A549 (cell line): ENCODE measurements around the gene GBE1. TPM values are rescaled to one million over a fixed set of nuclear protein-coding genes. Genes with fewer than 3 reads are reported as not detected.

Source experiments
- ATAC-seq, 2 experiments: fragments of 200-7000 bp in 1 of 2; fragments of >200 bp in 1 of 2; cut with Nextera tagmentation in 1 of 2; cut with Tn5 transposase in 1 of 2; 3 replicates each; pipeline versions ENCODE4 v1.8.0 to v1.9.1; 2018 to 2020; ENCODE audit warnings: mild to moderate bottlenecking in 1 of 2, moderate library complexity in 1 of 2
- CTCF ChIA-PET: fragments of 300-600 bp; sonication (Branson Sonifier 250); formaldehyde crosslinking; extraction: SDS; loops from one replicate; lab custom pipeline; 2021; ENCODE audit warnings: antibody characterized with exemption, inconsistent platforms; lab: Yijun Ruan, JAX
- POLR2A ChIA-PET: fragments of 350-600 bp; formaldehyde crosslinking; extraction: SDS; loops from one replicate; lab custom pipeline; 2021; ENCODE audit warnings: antibody characterized with exemption, inconsistent platforms; lab: Yijun Ruan, JAX
- DNase-seq, 2 experiments: peaks; one replicate each; pipeline versions ENCODE4 v3.0.0 to v3.0.0-alpha.2; 2011 to 2016; ENCODE audit warnings: low read depth in 1 of 2, low spot score in 1 of 2
- FAIRE-seq: peaks from 2 replicates; lab custom pipeline; 2011; peaks lifted over from hg19 to GRCh38; lab: Jason Lieb, UNC
- H3K27ac ChIP-seq, 2 experiments: fragments of >200 bp; sonication (Bioruptor Twin); formaldehyde crosslinking; 3 replicates each; pipeline ENCODE4 v1.5.1; 2016 to 2017
- H3K4me1 ChIP-seq: fragments of >200 bp; sonication (Bioruptor Twin); formaldehyde crosslinking; 3 replicates; pipeline ENCODE4 v1.6.1; 2016
- H3K4me2 ChIP-seq: fragments of >200 bp; sonication (Bioruptor Twin); formaldehyde crosslinking; 3 replicates; pipeline ENCODE4 v1.6.1; 2016
- H3K4me3 ChIP-seq: fragments of >200 bp; sonication (Bioruptor Twin); formaldehyde crosslinking; 3 replicates; pipeline ENCODE4 v1.5.1; 2016
- H3K9me3 ChIP-seq: fragments of >200 bp; sonication (Bioruptor Twin); formaldehyde crosslinking; 3 replicates; pipeline ENCODE4 v1.6.1; 2016
- CHD2 ChIP-seq: fragments of 150-350 bp; IDR thresholded peaks from 2 replicates; pipeline ENCODE4 v1.6.1; 2014; ENCODE audit warnings: low read length; ENCODE audit not compliant: partially characterized antibody
- CHD4 ChIP-seq: fragments of 200-600 bp; sonication (generic); IDR thresholded peaks from 2 replicates; pipeline ENCODE4 v1.6.1; 2016; ENCODE audit warnings: antibody characterized with exemption, mild to moderate bottlenecking, borderline replicate concordance
- E2F6 ChIP-seq: IDR thresholded peaks from 2 replicates; pipeline ENCODE4 v1.6.1; 2012; ENCODE audit warnings: low read depth, borderline replicate concordance
- EHMT2 ChIP-seq: fragments of 200-600 bp; sonication (generic); IDR thresholded peaks from 2 replicates; pipeline ENCODE4 v1.6.1; 2016; ENCODE audit warnings: antibody characterized with exemption, low read depth, mild to moderate bottlenecking, moderate library complexity
- FOSB ChIP-seq: fragments of 250-450 bp; sonication (Bioruptor Pico); IDR thresholded peaks from 2 replicates; pipeline ENCODE4 v1.5.0; 2020; ENCODE audit warnings: mild to moderate bottlenecking, moderate library complexity
- FOSL2 ChIP-seq, 2 experiments: fragments of 450-650 bp in 1 of 2; fragments of >200 bp in 1 of 2; sonication (Bioruptor Twin) in 1 of 2; formaldehyde crosslinking; IDR thresholded peaks; 2 replicates each; pipeline versions ENCODE4 v1.5.0 to v1.6.1; 2016 to 2020; ENCODE audit warnings: mild to moderate bottlenecking in 1 of 2, moderate library complexity in 1 of 2
- GATA3 ChIP-seq: IDR thresholded peaks from 2 replicates; pipeline ENCODE4 v1.6.1; 2012; ENCODE audit warnings: borderline replicate concordance
- HDAC2 ChIP-seq: fragments of 200-600 bp; sonication (generic); IDR thresholded peaks from 2 replicates; pipeline ENCODE4 v1.6.1; 2016
- HES2 ChIP-seq: fragments of >200 bp; sonication (Bioruptor Twin); formaldehyde crosslinking; IDR thresholded peaks from 2 replicates; pipeline ENCODE4 v1.6.1; 2016
- HOXB13 ChIP-seq: fragments of 250-450 bp; sonication (Bioruptor Pico); IDR thresholded peaks from 2 replicates; pipeline ENCODE4 v1.5.0; 2020; ENCODE audit warnings: low read depth, mild to moderate bottlenecking, moderate library complexity
- JUNB ChIP-seq: fragments of >200 bp; sonication (Bioruptor Twin); formaldehyde crosslinking; IDR thresholded peaks from 2 replicates; pipeline ENCODE4 v1.6.1; 2016
- KDM1A ChIP-seq: fragments of 200-600 bp; sonication (generic); IDR thresholded peaks from 2 replicates; pipeline ENCODE4 v1.6.1; 2016; ENCODE audit warnings: low read depth, mild to moderate bottlenecking
- MAFK ChIP-seq: fragments of 450-650 bp; IDR thresholded peaks from 2 replicates; pipeline ENCODE4 v1.6.1; 2014; ENCODE audit not compliant: partially characterized antibody
- MYC ChIP-seq: IDR thresholded peaks from 2 replicates; pipeline ENCODE4 v1.6.1; 2012; ENCODE audit warnings: mild to moderate bottlenecking, inconsistent platforms, low read length, improper control_type of control experiment, borderline replicate concordance
- NFE2L2 ChIP-seq: fragments of 150-350 bp; conservative IDR thresholded peaks from 2 replicates; pipeline ENCODE4 v1.6.1; 2014; ENCODE audit warnings: low read length
- POLR2A ChIP-seq: IDR thresholded peaks from 2 replicates; pipeline ENCODE4 v1.6.1; 2012; ENCODE audit warnings: mild to moderate bottlenecking, low read length
- RARB ChIP-seq: fragments of 250-450 bp; sonication (Bioruptor Pico); IDR thresholded peaks from 2 replicates; pipeline ENCODE4 v1.8.0; 2021; ENCODE audit warnings: mild to moderate bottlenecking, moderate library complexity
- RFX5 ChIP-seq: fragments of 450-650 bp; IDR thresholded peaks from 2 replicates; pipeline ENCODE4 v1.7.1; 2014; ENCODE audit warnings: antibody characterized with exemption, mild to moderate bottlenecking, moderate library complexity
- SREBF2 ChIP-seq: fragments of 450-650 bp; IDR thresholded peaks from 2 replicates; pipeline ENCODE4 v1.6.1; 2014; ENCODE audit warnings: mild to moderate bottlenecking, moderate library complexity
- TFCP2L1 ChIP-seq: fragments of 250-450 bp; sonication (Bioruptor Pico); IDR thresholded peaks from 2 replicates; pipeline ENCODE4 v1.5.0; 2021; ENCODE audit warnings: mild to moderate bottlenecking
- ZSCAN20 ChIP-seq: fragments of 250-450 bp; sonication (Bioruptor Pico); IDR thresholded peaks from 2 replicates; pipeline ENCODE4 v1.8.0; 2022; ENCODE audit warnings: mild to moderate bottlenecking, moderate library complexity
- WGBS: methylation state at CpG from one replicate; pipeline ENCODE4 v1.1.6; 2017; ENCODE audit errors: missing lambda C conversion rate; 5-methylcytosine and 5-hydroxymethylcytosine counted together
- polyA plus RNA-seq, 4 experiments: library from polyadenylated mRNA; depleted of rRNA in 3 of 4; stranded (reverse); fragments of >200 nt; fragmentation: RNase III in 1 of 4; extraction: RNeasy Plus Mini Kit Qiagen cat#74134 plus additional on column Dnase treatment in 1 of 4; gene quantifications; 2 replicates in 3 of 4; 3 replicates in 1 of 4; pipeline ENCODE4 v1.2.3, GENCODE V29; 2011 to 2017
- TF ChIP-seq, protein P1 (sequence below): fragments of >200 bp; sonication (Bioruptor Twin); formaldehyde crosslinking; IDR thresholded peaks from 3 replicates; pipeline ENCODE4 v1.6.1; 2016
- TF ChIP-seq, protein P2 (sequence below): fragments of 450-650 bp; IDR thresholded peaks from 2 replicates; pipeline ENCODE4 v1.6.1; 2014; ENCODE audit warnings: antibody characterized with exemption
- TF ChIP-seq, protein P3 (sequence below): fragments of 200-600 bp; sonication (generic); IDR thresholded peaks from 2 replicates; pipeline ENCODE4 v1.6.1; 2016; ENCODE audit warnings: antibody characterized with exemption, mild to moderate bottlenecking, moderate library complexity

The GBE1 gene
- polyA plus RNA-seq, 2 of the 4 experiments (the other 2 are of a cell fraction): 39.5 to 55.0 TPM

GRCh38 chr3:81516042-81516441 is 245.4 kb downstream of the GBE1 start:
- 89% methylated on average over 1 of the region's 1 CpG for WGBS
- ChIA-PET CTCF (interaction anchor here (1.1 kb wide), 1 partner anchor 25 kb away, joined by 3 read pairs; no protein-coding TSS in a partner anchor), POLR2A (no interaction called here)
- ATAC-seq (no peak), FAIRE-seq (no peak), DNase-seq (no peak)
- TF ChIP-seq, protein P1, sequence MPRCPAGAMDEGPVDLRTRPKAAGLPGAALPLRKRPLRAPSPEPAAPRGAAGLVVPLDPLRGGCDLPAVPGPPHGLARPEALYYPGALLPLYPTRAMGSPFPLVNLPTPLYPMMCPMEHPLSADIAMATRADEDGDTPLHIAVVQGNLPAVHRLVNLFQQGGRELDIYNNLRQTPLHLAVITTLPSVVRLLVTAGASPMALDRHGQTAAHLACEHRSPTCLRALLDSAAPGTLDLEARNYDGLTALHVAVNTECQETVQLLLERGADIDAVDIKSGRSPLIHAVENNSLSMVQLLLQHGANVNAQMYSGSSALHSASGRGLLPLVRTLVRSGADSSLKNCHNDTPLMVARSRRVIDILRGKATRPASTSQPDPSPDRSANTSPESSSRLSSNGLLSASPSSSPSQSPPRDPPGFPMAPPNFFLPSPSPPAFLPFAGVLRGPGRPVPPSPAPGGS: no peak
- no peak for TF ChIP-seq HDAC2
- no peak for TF ChIP-seq NFE2L2
- no peak for TF ChIP-seq GATA3
- TF ChIP-seq SREBF2: no peak
- Histone ChIP-seq H3K27ac (no peak overlapping the region), H3K4me2 (no peak overlapping the region), H3K4me3 (no peak overlapping the region), H3K4me1 (no peaks in the 10 kb centered on the region), H3K9me3 (no peaks in the 10 kb centered on the region)

GRCh38 chr3:81513591-81513990 is 247.9 kb downstream of the GBE1 start:
- no peak overlapping the region for H3K27ac ChIP-seq
- no peaks in the 10 kb centered on the region for H3K4me1 ChIP-seq
- ChIA-PET CTCF (interaction anchor here (1.3 kb wide), 1 partner anchor 22 kb away, joined by 5 read pairs; no protein-coding TSS in a partner anchor), POLR2A (no interaction called here)
- 89% methylated on average over 2 of the region's 2 CpGs for WGBS
- H3K9me3 ChIP-seq: no peaks in the 10 kb centered on the region
- FAIRE-seq (no peak), DNase-seq (no peak), ATAC-seq (no peak)
- TF ChIP-seq EHMT2 (no peak), E2F6 (no peak), MYC (no peak), CHD2 (no peak), FOSB (CRISPR knock-in tag) (no peak), RARB (CRISPR knock-in tag) (no peak), TFCP2L1 (CRISPR knock-in tag) (no peak), SREBF2 (no peak), HOXB13 (CRISPR knock-in tag) (no peak), HES2 (no peak), ZSCAN20 (CRISPR knock-in tag) (no peak), FOSL2 (IDR thresholded peaks at IDR 0.05) (no peak), FOSL2 (CRISPR knock-in tag; IDR thresholded peaks at IDR 0.05) (no peak), JUNB (no peak), POLR2A (no peak), KDM1A (no peak), RFX5 (no peak), CHD4 (no peak), MAFK (no peak)
- TF ChIP-seq, protein P2, sequence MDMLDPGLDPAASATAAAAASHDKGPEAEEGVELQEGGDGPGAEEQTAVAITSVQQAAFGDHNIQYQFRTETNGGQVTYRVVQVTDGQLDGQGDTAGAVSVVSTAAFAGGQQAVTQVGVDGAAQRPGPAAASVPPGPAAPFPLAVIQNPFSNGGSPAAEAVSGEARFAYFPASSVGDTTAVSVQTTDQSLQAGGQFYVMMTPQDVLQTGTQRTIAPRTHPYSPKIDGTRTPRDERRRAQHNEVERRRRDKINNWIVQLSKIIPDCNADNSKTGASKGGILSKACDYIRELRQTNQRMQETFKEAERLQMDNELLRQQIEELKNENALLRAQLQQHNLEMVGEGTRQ: no peak
- TF ChIP-seq, protein P3, sequence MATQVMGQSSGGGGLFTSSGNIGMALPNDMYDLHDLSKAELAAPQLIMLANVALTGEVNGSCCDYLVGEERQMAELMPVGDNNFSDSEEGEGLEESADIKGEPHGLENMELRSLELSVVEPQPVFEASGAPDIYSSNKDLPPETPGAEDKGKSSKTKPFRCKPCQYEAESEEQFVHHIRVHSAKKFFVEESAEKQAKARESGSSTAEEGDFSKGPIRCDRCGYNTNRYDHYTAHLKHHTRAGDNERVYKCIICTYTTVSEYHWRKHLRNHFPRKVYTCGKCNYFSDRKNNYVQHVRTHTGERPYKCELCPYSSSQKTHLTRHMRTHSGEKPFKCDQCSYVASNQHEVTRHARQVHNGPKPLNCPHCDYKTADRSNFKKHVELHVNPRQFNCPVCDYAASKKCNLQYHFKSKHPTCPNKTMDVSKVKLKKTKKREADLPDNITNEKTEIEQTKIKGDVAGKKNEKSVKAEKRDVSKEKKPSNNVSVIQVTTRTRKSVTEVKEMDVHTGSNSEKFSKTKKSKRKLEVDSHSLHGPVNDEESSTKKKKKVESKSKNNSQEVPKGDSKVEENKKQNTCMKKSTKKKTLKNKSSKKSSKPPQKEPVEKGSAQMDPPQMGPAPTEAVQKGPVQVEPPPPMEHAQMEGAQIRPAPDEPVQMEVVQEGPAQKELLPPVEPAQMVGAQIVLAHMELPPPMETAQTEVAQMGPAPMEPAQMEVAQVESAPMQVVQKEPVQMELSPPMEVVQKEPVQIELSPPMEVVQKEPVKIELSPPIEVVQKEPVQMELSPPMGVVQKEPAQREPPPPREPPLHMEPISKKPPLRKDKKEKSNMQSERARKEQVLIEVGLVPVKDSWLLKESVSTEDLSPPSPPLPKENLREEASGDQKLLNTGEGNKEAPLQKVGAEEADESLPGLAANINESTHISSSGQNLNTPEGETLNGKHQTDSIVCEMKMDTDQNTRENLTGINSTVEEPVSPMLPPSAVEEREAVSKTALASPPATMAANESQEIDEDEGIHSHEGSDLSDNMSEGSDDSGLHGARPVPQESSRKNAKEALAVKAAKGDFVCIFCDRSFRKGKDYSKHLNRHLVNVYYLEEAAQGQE: no peak
- no peak overlapping the region for H3K4me2 ChIP-seq
- no peak overlapping the region for H3K4me3 ChIP-seq
